ENCODE results near the gene KLRK1.
"Not testable (repeated sequence)": the region's sequence is repeated elsewhere in the genome, so short reads cannot be mapped to it uniquely, and the experiment has no call there.

Gene KLRK1

DNA sequence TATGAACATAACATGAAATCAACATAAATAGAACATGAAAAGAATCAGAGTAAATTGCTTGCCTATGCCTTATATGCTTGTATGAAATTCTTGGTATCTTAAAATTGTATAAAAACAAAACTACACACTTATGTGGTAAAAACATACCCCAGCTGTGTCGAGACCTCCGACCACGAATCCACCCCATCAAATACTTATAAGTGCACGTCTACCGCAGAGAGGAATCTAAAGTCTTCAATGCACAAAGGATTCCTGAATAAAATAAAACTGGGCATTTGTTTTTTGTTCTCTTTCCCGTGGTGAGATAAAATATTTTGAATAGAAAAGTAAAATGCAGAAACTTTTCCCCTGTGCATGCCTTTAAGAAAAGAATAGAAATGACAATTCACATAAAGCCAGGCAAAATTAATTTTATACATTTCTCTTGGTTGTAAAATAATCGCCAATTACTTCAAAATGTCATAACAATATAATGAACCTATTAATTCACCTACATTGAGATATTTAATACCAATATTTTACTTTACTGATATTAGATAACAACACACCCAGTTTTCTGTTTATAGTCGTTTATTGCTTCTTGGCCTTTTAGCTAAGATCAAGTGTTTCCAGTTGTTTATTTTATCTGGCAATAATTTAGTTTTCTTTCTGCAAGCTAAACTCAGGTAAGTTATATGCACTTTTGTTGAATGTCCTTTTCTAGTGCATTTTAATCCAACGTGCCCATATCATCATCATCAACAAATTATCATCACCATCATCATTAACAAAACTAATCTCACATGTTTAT is 1.0 kb downstream of the KLRK1 start:
- DNase-seq (ENCODE audit: low read depth in 2 of 2): no peak

DNA sequence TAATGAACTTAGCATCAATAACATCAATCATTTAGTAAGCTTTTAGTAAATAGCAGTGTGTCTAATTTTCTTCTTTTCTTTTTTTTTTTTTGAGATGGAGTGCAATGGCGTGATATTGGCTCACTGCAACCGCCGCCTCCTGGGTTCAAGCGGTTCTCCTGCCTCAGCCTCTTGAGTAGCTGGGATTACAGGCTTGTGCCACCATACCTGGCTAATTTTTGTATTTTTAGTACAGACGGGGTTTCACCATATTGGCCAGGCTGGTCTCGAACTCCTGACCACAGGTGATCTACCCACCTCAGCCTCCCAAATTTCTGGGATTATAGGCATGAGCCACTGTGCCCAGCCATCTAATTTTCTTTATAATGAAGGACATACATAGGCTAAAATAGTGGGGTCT is 2.3 kb downstream of the KLRK1 start:
- DNase-seq (ENCODE audit: low read depth in 2 of 2): not testable (repeated sequence)

DNA sequence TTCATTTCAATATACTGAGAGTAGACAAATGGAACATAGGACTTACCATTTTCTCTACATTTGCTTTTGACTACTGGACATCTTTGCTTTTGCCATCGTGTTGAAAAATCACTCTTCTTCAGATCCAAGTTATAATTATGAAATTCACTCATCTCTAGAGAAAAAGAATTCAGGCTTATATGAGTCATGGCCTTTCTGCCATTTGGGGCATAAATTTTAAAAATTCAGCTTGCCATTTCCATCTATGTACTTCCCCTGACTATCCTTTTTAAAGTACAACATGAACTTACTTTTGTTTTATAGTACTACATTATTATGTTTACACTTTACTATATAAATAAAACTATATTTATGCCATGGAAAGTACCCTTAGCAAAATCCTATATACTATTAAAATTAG is 3.0 kb downstream of the KLRK1 start:
- no peak for DNase-seq (ENCODE audit: low read depth in 2 of 2)

DNA sequence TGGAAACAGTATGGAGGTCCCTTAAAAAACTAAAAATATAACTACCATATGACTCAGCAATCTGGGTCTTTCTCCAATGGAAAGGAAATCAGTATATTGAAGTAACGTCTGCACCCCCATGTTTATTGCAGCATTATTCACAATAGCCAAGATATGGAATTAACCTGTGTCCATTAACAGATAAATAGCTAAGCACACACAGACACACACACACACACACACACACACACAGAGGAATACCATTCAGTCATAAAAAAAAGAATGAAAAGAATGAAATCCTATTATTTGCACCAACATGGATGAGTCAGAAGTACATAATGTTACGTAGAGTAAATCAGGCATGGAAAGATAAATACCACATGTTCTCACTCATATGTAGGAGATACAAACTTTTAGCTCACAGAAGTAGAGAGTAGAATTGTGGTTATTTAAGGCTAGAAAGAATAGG is 4.7 kb downstream of the KLRK1 start:
- no peak for DNase-seq (ENCODE audit: low read depth in 2 of 2)

DNA sequence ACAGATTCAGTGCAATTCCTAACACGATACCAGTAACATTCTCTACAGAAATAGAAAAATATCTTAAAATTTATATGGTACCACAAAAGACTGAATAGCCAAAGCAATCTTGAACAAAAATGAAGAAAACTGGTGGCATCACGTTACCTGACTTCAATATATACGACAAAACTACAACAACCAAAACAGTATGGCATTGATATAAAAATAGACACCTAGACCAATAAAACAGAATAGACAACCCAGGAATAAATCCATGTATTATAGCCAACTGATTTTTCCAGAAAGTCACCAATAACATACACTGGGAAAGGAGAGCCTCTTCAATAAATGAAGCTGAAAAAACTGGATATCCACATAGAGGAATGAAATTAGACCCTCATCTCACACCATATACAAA is 5.7 kb downstream of the KLRK1 start:
- DNase-seq (ENCODE audit: low read depth in 2 of 2): no peak

DNA sequence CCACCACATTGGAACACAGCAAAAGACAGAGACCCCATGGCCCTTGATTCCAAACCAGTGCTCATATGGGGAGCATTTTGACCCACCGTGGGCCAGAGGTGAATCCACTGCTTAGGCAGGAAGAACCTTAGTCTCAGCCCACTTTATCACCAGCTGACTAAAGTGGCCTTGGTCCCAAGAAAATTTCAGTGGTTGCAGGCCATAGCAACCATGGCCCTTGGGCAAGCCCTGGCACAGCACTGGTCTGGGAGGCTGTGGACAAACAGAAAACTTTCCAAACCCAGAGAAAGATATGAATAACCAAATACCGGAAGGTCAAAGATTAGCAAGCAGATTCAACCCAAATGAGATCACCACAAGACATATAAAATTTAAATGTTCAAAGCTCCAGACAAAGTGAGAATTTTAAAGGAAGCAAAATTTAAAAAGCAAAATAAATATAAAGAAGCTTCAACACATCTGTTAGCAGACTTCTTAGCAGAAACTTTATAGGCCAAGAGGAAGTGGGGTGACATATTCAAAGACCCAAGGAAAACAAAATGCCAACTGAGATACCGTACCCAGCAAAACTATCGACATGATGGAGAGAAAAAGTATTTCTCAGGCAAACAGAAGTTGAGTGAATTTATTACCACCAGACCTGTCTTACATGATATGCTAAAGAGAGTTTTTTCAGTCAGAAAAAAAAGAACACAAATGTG is 7.8 kb downstream of the KLRK1 start:
- DNase-seq (ENCODE audit: low read depth in 2 of 2): no peak

DNA sequence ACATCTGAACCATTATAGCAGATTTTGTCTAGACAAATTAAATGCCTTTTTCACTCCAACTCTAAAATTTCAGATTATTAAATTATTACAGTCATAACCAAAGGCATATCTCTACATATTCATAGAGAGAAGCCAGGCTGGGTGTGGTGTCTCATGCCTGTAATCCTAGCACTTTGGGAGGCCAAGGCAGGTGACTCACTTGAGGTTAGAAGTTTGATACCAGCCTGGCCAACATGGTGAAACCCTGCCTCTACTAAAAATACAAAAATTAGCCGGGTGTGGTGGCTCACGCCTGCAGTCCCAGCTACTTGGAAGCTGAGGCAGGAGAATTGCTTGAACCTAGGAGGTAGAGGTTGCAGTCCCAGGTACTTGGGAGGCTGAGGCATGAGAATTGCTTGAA is 11.1 kb downstream of the KLRK1 start:
- not testable (repeated sequence) for DNase-seq (ENCODE audit: low read depth in 2 of 2)

DNA sequence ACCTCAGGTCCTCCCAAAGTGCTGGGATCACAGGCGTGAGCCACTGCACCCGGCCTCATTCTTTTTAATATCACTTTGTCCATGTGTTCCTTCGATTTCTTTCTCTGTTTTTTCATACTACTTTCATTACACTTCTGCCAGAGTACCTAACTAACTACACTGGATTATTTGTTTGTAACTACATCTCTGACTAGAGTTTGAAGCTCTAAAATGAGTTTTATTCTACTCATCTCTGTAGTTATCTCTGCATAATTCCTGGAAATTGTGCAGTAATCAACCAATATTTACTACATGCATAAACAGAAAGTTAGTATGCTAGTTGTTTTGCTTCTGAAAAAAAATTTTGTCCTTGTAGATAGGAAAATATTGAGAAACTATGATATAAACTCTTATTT is 15.2 kb downstream of the KLRK1 start:
- DNase-seq (ENCODE audit: low read depth in 2 of 2): no peak

DNA sequence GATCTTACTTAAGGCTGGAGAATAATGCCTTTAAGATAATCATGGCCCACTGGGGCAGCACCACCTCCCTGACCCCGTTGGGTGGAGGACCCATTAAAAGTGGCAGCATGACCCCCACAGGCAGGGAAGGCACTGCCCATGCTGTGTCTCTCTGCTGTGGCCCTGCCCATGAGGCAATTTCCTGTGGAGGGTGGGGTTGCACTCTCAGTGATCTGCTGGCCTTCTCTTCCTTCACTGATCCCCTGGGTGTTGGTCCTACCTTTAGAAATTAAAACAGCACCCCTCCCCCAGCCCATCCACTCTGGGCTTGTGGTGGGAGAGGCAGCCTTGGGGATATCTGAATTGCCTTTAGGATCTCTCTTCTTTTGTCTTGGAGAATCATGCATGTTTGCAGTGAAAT is 17.3 kb downstream of the KLRK1 start:
- no peak for DNase-seq (ENCODE audit: low read depth in 2 of 2)

DNA sequence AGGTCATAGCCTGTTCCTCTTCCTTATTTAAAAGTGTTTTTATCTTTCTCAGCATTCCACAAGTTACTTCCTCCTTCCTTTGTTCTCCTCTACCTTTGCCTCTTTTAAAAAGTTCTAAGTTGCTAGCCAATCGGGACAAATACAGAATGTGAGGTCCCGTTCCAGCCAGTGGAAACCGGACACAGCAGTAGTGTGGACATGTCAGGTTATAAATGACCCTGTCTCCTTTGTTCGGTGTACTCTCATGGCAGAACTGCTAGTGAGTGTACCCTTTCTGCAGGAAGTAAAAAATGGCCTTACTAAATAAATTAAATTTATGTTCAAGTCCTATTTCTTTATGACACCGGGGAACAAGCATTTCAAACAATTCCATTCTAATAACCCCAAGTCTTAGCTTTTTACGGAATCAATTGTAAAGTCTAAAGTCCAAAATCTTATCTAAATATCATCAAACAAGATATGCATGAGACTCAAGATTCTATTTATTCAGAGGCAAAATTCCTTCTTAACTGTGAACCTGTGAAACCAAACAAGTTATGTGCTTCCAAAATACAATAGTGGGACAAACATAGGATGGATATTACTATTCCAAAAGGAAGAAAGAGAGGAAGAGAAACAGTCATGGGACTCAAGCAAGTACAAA is 17.8 kb downstream of the KLRK1 start:
- not testable (repeated sequence) for DNase-seq (ENCODE audit: low read depth in 2 of 2)

DNA sequence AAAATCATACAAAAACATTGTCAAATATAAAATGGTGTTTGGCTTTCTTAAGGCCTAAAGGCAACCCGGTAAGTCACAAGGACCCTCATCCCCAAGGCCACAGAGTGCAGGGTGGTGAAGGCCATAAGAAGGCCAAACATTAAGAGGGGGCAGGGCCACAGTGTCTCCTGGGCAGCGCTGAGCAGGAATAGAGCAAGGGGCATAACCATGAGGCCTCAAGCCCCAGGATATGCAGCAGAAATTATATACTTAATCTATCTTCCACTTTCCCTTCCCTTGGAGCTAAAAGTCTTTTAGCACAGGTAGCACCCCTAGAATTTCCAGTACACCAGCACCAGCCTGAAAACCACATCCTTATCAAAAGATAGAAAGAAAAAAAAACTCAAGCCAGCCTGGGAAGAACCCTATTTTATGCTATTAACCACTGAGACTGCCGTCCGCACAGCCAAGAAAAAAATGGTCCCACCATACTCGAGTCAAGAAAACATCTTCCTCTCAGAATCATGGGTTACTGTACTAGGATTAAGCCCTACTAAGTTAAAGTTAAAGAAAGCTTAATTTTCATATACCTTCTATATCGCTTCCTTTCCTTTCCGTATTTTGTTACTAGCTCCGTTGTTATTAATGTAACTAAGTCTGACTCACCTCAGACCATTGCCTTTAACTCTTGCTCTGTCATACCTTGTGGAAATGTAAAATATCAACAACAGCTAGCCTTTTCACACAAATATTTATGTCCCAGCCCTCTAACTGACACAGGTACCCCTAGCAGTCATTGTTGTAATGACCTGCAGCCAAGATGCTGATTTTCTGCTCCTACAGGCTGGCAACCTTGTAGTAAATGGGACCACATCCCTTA is 20.1 kb downstream of the KLRK1 start:
- DNase-seq (ENCODE audit: low read depth in 2 of 2): no peak

DNA sequence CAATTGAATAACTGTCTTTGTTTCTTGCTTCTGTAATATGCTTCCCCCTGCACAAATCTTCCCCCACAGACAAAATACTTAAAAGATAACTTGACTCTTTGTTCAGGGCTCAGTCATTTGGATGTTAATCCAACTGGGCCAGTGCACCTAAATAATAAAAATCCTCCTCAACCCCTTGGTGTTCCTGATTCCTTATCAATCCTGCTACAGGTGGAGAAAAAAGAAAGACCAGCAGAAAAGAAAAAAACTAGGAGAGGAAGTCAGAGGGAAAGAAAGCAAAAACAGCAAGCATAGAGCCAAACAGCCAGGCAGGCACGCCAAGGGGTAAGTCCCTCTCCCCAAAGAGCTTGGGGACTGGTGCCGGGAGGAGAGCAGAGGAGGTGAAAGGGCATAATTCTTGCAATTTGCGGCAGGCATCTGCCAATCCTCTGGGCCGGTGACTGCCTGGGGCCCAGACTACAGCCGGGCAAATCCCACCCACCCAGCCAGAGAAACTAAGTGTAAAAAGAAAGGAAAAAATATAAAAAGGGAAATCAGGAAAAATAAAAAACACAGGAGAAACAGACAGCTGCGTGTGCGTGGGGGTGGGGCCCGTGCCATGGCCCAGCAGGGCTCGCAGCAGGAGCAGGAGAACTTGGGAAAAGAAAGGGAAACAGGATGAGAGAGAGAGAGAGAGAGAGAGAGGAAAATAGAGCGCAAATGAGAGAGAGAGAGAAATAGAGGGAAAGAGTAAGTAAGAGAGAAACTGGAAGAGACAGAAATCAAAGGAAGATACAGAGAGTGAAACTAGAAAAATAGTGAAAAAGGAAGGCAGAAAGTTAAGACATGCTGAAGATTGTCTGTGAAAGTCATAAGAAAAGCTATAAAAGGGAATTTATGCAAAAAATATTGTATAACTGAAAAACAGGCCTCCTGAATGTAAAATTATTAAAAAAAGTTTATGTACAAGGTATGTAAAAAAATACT is 21.4 kb downstream of the KLRK1 start:
- no peak for DNase-seq (ENCODE audit: low read depth in 2 of 2)

DNA sequence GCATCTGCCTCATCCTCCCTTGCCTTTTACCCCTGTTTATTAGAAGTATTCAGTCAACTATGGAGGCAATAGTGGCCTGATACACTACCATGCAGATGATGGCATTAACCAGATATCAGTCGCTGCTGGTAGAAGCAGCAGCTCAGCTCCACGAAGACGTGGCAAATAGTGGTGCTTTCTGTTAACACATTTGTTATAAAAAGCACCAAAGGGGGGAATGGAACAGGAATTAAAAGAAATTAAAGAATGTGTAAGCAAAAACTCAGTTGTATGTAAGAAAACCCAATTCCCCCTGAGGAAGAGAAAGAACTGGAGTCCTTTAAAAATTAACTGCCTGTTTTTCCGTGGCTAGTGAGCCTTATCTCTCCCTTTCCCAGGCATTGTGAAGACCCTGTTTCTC is 22.1 kb downstream of the KLRK1 start:
- DNase-seq (ENCODE audit: low read depth in 2 of 2): not testable (repeated sequence)

DNA sequence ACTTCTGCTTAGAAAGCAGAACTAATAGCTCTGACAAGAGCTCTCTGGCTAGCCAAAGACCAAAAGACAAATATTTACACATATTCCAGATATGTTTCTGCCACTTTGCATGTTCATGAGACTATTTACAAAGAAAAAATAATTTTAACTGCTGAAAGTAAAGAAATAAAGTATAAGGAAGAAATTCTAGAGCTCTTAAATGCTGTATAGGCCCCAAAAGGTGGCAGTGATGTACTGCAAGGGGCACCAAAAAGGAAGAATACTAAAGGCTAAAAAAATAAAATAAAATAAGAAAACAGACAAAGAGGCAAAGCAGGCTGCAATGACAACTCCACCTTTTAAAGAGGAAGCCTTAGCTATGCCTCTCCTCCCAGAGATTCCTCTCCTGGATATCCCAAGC is 23.0 kb downstream of the KLRK1 start:
- no peak for DNase-seq (ENCODE audit: low read depth in 2 of 2)

DNA sequence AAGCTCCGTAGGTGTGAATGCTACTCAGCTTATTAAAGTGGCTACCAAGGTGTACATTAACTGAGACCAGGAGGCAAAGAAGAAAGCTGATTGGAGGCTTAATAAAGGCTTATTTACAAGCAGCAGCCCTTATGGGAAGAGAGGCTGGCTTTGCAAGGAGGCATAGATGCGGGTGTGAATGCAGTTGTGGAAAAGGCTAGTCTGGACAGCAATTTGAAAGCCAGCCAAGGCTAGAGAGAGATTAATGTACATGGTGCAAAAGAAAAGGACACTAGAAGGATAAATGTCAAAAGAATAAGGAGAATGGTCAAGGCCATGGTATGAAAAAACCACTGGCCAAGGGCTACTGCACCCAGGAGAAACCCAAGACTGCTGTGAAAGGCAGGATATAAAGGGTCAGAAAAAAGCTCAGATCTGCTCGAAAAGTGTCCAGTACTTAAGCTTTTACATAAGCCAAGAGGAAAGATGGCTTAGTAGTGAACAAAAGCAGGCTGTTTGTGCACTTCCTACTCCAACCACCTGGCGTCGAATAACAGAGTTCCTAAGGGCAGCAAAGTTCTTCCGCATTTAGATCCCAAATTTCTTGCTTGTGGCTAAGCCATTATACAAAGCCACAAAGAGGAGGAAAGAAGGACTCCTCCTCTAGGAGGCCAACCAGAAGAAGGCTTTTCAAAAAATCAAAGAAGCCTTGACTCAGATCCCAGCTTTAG is 24.0 kb downstream of the KLRK1 start:
- no peak for DNase-seq (ENCODE audit: low read depth in 2 of 2)

DNA sequence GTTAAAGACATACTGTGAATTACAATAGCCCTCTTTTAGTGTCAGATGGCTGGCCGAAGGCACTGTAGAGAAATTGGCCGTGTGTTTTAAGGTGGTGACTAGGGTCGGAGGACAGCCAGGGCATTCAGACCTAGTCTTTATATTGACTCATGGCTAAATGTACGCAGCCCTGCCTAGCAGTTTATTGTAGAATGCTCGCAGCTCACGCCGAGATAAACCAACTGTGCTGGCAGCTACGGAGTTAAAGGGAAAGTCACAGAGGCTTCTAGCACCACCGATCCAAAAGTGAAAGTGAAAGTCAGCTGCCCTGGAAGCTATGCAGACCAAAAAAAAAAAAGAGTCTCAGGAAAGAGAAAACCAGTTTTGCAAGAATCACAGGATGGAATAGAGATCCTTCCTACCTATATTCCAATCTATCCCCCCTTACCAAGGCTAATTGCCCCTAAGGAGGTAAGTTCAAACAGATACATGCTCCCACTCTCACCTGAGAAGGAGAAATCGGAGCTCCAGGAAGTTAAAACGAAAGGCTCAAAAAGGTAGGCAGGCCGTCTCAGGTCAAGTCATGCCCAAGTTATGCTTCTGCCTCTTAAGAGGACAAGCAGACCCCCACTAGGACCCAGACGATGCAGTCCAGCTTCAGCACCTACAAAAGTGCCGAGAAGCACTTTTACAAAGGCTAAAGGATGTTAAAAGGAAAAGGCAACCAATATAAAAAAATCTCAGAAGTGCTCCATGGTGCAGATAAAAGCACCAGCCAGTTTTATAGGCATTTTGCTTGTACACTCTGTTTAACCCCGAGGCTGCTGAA is 24.8 kb downstream of the KLRK1 start:
- peak; percentile 11 to 48 for DNase-seq (ENCODE audit: low read depth in 2 of 2)

DNA sequence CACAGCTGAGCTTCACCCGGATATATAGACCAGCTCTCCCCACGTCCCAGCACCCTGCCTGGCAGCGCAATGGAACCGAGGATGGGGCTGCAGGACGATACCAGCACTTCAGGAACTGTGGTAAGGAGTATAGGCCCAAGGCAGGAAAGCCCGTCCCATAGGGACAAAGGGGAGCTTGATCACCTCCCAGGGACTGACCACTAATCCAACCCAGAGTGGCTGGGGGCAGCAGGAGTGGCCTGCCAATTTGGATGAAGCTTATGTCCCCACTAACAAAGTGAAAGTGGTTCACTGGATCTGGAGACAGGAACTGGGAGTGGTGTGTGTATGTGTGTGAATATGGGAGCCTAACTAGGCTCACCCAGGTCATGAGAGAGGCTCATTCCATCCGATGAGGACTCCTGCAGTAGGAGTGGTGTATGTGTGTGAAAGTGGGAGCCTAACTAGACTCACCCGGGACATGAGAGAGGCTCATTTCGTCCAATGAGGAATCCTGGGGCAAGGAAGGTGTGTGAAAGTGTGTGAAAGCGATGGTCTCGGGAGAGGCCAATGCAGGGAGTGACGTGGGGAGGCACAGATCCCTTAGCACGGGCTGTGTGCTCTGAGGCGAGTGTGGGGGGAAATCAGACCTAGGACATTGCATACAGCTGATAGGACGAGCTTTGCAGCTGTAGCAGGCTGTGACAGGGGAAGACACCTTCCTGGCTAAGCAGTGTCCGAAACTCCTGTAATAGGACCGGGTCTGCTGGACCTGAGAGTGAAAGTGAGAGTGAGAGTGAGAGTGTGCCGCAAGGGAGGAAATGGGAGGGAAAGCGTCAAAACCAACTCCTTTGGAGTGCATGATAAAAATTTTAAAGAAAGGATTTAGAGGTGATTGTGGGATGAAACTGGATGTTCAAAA is 25.7 kb downstream of the KLRK1 start:
- DNase-seq (ENCODE audit: low read depth in 2 of 2): no peak

DNA sequence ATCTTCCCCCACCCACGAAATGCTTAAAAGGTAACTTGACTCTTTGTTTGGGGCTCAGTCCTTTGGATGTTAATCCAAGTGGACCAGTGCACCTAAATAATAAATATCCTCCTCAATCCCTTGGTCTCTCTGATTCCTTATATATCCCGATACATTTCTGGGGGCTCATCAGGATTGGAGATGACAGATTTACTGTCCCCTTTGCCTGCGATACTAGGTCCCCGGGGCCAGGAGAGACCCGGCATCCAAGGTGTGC is 26.3 kb downstream of the KLRK1 start:
- DNase-seq (ENCODE audit: low read depth in 2 of 2): no peak

Data from stimulated activated CD4-positive, alpha-beta T cell treated with anti-CD3 and anti-CD28 coated beads, Interleukin-1b, Interleukin-23, amount 100 ng/mL, for 4 hours (primary cell).